ENCODE measurements around the gene CDC26.
"Not testable (repeated sequence)": the region's sequence is repeated elsewhere in the genome, so short reads cannot be mapped to it uniquely, and the experiment has no call there.

Gene CDC26

DNA sequence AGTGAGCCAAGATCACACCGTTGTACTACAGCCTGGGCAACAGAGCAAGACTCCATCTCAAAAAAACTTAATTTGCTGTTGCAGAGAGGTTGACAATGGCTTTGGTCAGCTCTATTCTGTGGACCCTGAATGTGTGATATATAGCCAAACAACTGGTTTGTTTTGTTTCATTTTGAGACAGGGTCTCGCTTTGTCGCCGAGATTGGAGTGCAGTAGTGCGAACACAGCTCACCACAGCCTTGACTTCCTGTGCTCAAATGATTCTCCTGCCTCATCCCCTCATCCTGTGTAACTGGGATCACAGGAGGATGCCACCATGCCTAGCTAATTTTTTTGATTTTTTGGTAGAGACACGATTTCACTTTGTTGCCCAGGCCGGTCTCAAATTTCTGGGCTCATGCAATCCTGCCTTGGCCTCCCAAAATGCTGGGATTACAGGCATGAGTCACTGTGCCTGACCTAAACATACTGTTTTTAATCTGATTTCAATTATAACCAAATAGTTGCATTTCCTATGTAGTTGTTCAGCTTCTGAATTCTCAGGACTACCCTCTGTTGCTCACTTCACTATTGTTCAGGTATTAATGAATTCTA is 18.0 kb upstream of the CDC26 start:
- DNase-seq (ENCODE audit: low spot score) = no peak

DNA sequence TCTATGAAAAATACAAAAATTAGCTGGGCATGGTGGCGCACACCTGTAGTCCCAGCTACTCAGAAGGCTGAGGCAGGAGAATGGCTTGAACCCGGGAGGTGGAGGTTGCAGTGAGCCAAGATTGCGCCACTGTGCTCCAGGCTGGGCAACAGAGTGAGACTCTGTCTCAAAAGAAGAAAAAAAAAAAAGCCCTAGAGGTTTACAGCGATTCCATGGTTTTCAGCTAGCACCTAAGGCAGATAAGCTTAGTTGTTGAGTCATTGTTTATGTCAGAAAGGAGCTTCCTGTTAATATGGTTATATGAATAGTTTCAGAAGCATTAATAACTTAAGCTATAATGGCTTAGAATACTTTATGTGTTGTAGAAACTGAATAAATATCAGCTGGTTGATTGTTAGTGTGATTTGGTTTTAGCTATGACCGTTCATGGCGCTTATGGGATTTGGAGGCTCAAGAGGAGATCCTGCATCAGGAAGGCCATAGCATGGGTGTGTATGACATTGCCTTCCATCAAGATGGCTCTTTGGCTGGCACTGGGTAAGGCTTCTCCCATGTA is 14.8 kb upstream of the CDC26 start:
- DNase-seq (ENCODE audit: low spot score) = no peak

DNA sequence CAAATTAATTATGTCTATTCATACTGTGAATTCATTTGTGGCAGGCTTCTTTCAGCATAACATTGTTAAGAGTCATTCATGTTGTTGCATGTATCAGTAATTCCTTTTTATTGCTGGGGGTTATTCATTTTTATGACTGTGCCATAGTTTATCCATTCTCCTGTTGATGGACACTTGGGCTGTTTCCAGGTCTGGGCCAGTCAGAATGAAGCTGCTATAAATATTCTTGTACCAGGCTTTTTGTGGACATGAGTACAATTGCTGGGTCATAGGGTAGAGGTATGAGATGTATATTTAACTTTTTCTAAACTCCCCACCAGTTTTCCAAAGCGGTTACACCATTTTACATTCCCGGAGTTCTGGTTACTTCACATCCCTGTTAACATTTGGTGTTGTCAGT is 13.7 kb upstream of the CDC26 start:
- DNase-seq (ENCODE audit: low spot score) = no peak

DNA sequence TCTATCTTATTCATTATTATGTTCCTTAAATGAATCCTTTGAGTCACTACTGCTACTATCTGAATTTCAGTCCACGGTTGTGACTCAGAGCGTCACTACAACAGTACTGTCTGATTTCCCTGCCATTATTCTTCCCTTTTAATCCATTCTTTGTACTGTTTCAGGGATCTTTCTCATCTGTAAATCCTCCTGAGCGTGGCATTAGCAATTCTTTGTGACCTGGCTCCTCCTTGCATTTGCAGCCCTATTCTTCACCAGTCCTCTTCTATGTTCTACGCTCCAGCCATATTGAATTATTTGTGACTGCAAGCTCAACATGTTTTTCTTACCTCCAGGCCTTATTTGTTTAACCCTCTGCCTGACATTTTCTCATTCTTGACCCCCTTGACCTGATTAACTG is 6.0 kb upstream of the CDC26 start:
- no peak for DNase-seq (ENCODE audit: low spot score)

DNA sequence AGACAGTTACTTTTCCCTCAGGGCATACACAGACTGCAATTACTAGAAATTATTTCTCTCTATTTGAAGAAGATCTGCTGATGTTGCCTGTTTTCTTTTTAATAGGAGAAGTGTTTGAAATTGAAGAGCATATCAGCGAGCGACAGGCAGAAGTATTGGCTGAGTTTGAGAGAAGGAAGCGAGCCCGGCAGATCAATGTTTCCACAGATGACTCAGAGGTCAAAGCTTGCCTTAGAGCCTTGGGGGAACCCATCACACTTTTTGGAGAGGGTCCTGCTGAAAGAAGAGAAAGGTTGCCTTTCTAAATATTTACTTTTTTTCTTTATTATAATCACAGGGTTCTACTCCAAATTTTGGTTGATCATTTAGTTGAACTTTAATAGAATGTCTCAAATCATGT is 3.5 kb upstream of the CDC26 start:
- DNase-seq (ENCODE audit: low spot score) = no peak

DNA sequence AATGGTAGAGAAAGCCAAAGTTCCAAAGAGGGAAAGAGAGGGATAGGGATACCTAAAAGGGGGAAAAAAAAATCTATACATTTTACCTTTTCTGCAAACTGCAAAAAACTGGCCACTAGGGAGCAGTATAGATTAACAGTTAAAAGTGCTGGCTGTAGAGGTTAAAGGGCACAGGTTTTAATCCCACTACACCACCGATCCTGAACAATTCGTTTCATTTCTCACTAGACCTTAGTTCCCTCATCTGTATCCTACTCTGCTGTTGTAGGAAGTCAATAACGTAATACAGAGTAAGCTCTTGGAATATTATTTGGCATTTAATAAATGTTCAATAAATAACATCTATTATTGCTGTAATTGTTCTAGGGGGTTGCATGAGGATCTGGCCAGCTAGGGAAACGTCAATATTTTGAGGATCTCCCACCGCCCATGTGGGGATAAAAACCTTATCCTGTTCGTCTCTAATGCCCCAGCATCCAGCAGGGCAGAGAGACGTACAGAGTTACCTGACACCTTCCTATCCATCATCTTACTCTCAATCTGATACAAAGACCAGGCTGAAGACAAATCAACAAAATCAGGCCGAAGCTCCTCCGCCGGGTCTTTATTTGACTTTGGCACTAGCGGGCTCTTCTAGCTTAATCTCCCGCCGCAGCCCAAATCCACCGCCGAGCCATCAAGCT is 757 bp downstream of the CDC26 start:
- no peak for DNase-seq (ENCODE audit: low spot score)

DNA sequence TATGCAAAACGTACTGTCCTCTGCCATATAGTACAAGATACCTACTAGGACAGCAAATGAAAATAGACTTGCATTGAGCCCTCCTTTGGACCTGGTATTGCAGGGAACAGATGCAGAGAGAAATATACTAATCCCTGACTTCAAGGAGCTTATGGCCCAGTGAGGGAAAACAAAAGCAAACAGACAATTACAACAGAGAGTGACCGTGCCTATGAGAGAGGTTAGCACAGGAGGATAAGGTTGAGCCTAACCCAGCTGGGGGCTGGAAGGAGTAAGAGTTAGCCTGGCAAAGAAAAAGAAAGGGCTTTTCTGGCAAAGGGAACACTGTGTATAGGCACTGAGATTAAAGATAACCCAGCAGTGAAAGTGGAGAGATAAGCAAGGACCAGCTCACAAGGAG is 5.5 kb downstream of the CDC26 start:
- DNase-seq (ENCODE audit: low spot score) = no peak

DNA sequence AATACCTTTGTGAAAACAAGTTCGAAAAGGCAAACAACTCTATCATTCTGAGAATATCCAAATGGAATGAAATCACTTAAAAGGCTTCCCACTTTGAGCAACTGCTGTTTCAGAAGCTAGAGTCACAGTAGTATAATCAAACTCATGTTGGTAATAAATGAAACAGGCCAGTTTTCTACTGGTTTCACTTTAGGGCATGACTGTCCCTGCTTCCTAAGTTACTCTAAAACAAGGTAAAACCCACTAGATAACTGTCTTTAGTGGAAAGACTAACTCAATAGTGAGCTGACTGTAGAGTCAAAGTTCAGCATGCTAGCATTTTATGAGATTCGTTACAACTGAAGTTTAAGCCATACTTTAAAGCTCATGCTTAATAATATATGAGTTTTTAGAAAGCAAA is 6.0 kb downstream of the CDC26 start:
- DNase-seq (ENCODE audit: low spot score) = no peak

DNA sequence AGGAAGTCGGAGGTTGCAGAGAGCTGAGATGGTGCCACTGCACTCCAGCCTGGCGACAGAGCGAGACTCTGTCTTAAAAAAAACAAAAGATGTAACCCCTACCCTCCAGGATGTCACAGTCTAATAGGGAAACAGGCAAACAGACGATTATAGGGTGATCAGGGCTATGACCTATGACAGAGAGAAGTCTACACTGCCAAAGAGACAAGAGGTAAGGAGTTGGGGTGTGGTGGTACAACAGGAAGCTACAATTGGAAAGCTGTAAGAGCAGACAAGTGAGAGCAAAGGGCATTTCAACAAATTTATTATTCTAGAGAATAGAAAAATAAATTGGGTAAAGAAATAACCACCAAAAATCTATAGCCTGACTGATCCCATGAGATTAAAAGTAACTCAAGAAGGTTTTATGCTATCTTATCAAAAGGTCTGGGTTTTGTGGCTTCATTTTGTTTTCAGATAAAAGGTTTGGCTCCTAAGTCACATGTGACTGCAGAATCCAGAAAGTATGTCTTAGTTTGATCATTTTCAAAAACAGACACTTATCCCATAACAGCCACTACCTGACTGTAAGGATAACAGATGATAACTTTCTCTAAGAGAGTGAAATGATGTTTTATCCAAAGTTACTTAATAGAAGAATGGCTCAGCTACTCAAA is 7.3 kb downstream of the CDC26 start:
- DNase-seq (ENCODE audit: low spot score) = no peak

DNA sequence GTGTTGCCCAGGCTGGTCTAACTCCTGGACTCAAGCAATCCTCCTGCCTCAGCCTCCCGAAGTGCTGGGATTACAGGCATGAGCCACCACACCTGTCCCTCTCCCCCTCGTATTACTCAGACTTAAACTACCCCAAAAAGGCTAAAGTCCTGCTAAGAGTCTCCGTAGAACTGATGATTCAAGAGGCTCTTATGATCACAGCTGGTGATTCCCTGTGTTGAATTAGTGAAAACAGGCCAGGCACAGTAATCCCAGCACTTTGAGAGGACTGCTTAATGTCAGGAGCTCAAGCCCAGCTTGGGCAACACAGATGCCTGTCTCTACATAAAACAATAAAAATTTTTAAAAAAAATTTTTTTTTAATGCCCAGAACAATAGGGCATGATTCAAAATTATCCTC is 9.2 kb downstream of the CDC26 start:
- DNase-seq (ENCODE audit: low spot score) = no peak

DNA sequence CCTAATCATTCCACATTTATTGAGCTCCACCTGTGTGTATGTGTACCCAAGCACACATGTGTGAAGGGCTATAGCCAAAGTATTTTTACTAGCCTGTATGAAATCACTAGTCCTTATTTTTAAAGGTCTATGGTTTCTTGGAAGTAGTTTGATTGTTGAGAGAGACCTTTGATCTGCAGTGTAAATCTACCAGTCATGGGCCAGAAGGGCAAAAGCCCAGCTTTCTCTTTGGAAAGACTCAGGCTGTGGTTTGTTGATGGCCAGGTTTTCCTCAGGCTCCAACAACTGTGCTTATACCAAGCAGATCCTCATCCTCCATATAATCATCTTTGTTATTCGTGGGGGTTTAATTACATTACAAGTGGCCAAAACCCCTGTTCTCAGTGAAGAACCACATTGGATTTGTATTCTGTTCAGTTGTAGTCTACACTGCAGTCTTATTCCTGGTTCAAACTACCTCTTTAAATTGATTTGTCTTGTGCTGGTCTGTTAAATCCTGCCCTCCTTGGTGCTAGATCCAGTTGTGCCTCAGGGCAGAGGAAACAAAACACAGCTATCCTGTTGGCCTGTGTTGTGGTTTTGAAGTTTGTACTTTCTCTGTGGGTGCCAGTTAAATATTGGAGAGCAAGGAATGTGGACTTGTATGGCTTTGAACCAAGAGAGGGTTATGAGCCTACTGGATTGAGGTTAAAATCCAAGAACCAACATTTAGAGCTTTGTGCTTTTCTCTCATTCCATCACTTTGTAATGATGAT is 13.3 kb downstream of the CDC26 start:
- DNase-seq (ENCODE audit: low spot score) = no peak

DNA sequence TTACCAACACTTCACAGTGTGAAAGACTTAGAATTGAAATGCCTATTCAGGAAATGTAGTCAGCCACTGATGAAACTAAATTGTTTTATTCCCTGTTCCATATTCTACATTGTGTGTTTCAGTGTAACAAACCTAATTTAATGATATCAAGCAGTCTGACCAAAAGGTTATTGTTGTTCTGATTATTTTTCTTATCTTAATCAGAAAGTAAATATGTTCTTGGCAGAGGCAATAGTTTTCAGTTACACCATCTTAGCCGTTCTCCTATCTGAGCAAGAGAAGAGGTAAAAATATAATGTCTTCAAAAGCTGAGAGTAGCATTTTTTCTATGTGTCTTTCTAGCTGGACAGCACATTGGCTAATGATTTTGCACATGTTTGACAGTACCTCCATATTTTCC is 17.1 kb downstream of the CDC26 start:
- no peak for DNase-seq (ENCODE audit: low spot score)

DNA sequence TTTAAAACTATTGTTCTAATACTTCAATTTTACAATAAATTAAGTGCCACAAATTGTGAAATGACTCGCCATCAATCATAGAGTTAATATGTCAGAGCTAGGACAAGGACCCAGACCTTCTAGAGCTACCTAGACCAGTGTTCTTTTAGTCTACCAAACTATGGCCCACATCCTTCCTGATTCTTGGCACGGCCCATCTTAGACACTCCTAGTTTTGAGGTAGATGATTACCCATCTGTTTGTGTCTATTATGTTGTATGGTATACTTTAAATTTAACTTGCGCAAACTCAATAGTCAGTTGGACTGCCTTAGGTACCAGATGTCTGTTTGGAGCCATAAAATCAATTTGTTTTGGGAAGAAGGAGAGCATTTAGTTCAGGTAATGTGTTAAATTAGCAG is 17.5 kb downstream of the CDC26 start:
- DNase-seq (ENCODE audit: low spot score) = no peak

DNA sequence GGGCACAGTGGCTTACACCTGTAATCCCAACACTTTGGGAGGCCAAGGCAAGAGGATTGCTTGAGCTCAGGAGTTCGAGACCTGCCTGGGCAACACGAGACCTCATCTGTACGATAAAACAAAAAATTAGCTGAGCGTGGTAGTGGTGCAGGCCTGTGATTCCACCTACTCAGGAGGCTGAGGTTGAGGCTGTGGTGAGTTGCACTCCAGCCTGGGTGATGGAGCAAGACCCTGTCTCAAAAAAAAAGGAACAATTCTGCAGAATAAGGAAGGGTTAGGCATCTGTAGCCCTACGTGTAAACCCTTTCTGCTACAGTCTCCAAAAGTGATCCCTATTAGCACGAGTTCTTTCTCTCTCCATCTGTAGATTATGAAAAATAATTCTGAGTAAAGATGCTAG is 19.9 kb downstream of the CDC26 start:
- no peak for DNase-seq (ENCODE audit: low spot score)

DNA sequence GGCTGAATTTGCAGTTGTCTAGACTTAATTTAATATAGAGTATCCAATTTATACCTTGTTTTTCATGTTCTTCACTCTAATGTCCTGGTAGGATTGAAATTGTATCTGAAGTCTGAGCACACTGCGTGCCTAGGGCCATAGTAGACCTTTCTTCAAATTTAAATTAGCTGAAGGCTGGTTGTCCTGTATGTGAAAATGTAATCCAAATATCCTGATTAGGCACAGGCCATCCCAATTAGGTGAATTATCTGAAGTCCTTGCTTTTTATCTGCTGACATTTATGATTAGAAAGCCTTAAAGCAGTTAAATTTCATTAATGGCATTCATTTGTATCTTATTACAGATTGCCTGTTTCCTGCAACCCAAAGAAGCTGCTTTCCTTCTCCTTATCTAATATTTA is 20.4 kb downstream of the CDC26 start:
- no peak for DNase-seq (ENCODE audit: low spot score)

DNA sequence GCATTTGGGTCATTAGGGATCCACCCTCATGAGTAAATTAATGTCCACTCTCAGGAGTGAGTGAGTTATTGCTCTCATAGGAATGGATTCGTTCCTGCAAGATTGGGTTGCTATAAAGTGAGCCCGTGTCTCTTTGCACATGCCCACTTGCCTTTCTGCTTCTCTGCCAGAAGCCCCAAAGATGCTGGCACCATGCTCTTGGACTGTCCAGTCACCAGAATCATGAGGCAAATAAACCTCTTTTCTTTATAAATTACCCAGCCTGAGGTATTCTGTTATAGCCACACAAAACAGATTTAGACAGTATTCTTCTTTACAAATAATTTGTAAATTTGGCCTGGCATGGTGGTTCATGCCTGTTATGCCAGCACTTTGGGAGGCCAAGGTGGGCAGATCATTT is 24.6 kb downstream of the CDC26 start:
- no peak for DNase-seq (ENCODE audit: low spot score)

DNA sequence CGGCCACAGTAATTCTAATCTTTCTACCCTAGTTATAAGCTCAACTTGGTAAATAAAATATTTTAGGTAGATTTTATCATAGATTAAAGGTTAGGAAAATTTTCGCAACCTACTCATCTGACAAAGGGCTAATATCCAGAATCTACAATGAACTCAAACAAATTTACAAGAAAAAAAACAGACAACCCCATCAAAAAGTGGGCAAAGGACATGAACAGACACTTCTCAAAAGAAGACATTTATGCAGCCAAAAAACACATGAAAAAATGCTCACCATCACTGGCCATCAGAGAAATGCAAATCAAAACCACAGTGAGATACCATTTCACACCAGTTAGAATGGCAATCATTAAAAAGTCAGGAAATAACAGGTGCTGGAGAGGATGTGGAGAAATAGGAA is 25.7 kb downstream of the CDC26 start:
- not testable (repeated sequence) for DNase-seq (ENCODE audit: low spot score)

DNA sequence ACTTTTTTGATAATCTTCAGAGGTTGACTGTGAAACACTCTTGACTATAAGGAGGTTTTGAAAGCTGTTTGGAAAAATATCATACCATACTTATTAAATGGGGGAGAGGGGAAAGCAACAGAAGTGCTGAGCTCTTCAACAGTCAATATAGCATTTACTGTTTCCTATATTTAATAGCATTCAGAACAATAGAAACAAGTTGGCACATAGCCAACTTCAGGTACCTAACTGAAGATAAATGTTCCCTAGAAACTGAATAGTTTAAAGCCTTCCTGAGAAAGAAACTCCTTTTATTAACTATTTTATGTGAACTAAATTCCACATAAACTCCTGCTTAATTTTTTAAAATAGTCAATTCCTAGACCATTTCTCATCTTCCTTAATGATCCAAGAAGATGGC is 27.7 kb downstream of the CDC26 start:
- DNase-seq (ENCODE audit: low spot score) = no peak

DNA sequence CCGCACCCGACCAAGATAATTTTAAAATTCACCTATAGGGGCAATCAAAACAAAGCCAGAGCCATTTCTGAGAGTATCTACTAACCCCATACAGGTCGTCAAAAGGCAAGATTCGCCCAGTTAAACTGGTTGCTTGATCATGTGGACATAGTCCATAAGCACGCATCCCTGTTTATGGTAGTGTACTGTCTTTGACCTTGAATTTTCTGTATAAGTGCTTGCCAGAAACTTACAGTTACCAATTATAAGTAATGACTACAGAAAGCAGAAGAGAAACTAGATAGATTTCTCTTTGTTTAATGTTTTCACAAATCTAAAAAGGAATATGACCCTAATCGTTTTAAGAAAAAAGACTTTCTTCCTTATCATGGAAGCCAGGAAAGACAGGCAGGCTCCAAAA is 28.4 kb downstream of the CDC26 start:
- no peak for DNase-seq (ENCODE audit: low spot score)

DNA sequence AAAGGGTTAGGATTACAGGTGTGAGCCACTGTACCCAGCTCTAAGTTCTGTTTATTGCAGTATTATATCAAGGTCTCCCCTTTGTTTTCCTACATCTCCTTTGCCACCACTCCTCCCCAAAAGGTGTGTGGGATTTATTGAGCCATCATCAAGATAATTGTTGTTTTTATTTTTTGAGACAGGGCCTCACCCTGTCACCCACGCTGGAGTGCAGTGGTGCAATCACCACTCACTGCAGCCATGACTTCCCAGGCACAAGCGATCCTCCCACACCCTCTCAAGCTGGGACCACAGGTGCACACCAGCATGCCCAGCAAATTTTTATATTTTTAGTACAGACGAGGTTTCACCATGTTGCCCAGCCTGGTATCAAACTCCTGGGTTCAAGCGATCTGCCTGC is 29.5 kb downstream of the CDC26 start:
- no peak for DNase-seq (ENCODE audit: low spot score)

DNA sequence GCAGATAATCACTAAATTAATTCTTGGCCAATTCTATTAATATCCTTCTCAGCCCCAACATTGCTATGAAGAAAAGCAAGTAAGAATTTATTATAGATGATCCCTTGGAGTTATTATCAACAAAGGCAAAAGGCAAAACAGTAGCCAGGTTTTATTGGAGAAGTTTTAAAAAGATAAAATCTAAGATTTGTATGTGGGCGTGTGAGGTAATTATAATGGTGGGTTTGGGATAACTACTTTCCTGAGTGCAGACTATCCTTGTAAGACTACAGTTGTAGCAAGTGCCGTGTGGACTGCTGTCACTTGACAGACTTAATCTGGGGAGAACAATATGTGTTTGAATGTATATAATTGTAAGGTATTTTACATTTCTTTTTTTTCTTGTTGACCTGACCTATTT is 30.8 kb downstream of the CDC26 start:
- no peak for DNase-seq (ENCODE audit: low spot score)

DNA sequence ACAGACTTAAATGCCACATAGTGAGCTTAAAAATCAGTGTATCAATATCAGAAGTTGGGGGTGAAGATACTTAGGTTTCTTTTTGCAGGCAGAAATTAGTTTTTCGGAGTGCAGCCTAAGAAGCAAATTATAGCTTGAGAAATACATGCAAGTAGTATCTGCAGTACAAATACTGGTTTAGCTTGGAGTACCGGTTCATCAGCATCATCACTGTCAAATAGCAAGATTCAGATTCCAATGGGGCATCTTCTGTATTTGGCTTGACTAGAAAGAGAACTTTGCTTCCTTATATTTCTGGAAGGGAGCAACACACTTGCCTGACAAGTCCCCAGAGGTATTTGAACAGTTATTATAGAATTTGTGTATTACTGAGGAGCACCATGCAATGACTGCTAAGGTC is 34.2 kb downstream of the CDC26 start:
- DNase-seq (ENCODE audit: low spot score) = no peak

DNA sequence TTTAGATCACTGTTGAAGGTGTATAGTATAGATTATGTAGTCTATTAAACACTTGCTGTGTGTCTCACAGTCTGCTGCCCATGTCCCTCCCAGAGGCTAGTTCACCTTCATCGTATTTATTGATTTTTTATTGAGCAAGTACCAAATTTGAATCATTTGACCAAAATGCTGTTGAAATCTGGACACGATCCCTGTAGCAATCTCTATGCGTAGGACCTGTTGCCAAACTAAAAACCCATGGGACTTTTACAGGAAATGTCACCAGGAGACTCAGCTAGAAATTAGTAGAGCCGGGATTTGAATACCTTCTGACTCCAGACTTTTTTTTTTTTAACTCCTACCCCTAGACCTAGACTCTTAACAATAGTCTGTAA is 36.5 kb downstream of the CDC26 start:
- no peak for DNase-seq (ENCODE audit: low spot score)

All from ecto neural progenitor cell (in vitro differentiated cells).